ENCODE results near the gene ASZ1.
"Not testable (repeated sequence)": the region's sequence is repeated elsewhere in the genome, so short reads cannot be mapped to it uniquely, and the experiment has no call there.

Gene ASZ1

GRCh38 chr7:117427258-117427701 is at the start of gene ASZ1:
Gene ASZ1 (minus strand): TSS chr7:117427493. CDS start chr7:117427460, 33 bp downstream.
- DNase-seq: no peak

- no peak for DNase-seq
Observed at GRCh38 chr7:117476557-117477215, 49.4 kb upstream of the ASZ1 start.

- DNase-seq: no peak
Observed at GRCh38 chr7:117472335-117472734, 45.0 kb upstream of the ASZ1 start.

- DNase-seq: no peak
Observed at GRCh38 chr7:117470777-117471176, 43.5 kb upstream of the ASZ1 start.

GRCh38 chr7:117468174-117468573 is 40.9 kb upstream of the ASZ1 start:
- no peak for DNase-seq

GRCh38 chr7:117460815-117461214 is 33.5 kb upstream of the ASZ1 start:
- not testable (repeated sequence) for DNase-seq

GRCh38 chr7:117459735-117460134 is 32.4 kb upstream of the ASZ1 start:
- DNase-seq: no peak

- no peak for DNase-seq
Observed at GRCh38 chr7:117458977-117459583, 31.8 kb upstream of the ASZ1 start.

- DNase-seq: no peak
Observed at GRCh38 chr7:117448655-117449054, 21.4 kb upstream of the ASZ1 start.

- no peak for DNase-seq
Observed at GRCh38 chr7:117446220-117446815, 19.0 kb upstream of the ASZ1 start.

- DNase-seq: no peak
Observed at GRCh38 chr7:117445206-117445605, 17.9 kb upstream of the ASZ1 start.

- no peak for DNase-seq
Observed at GRCh38 chr7:117444646-117445045, 17.4 kb upstream of the ASZ1 start.

GRCh38 chr7:117435475-117436043 is 8.3 kb upstream of the ASZ1 start:
- no peak for DNase-seq

GRCh38 chr7:117424090-117424829 is 3.0 kb downstream of the ASZ1 start:
- no peak for DNase-seq

GRCh38 chr7:117414591-117414990 is 12.7 kb downstream of the ASZ1 start:
- DNase-seq: not testable (repeated sequence)

GRCh38 chr7:117412946-117413559 is 14.2 kb downstream of the ASZ1 start:
- no peak for DNase-seq

GRCh38 chr7:117412390-117412789 is 14.9 kb downstream of the ASZ1 start:
- no peak for DNase-seq

GRCh38 chr7:117411539-117411938 is 15.8 kb downstream of the ASZ1 start:
- DNase-seq: no peak

GRCh38 chr7:117408831-117409230 is 18.5 kb downstream of the ASZ1 start:
- no peak for DNase-seq

- no peak for DNase-seq
Observed at GRCh38 chr7:117405519-117405918, 21.8 kb downstream of the ASZ1 start.

- no peak for DNase-seq
Observed at GRCh38 chr7:117403737-117404136, 23.6 kb downstream of the ASZ1 start.

GRCh38 chr7:117402109-117402508 is 25.2 kb downstream of the ASZ1 start:
- DNase-seq: no peak
